Measurements from ENCODE around the gene CMSS1. TPM values are rescaled to one million over a fixed set of nuclear protein-coding genes. Genes with fewer than 3 reads are reported as not detected.

The CMSS1 gene
- polyA plus RNA-seq, 1 of the 3 experiments (the other 2 are of a cell fraction): 9.1 TPM

DNA sequence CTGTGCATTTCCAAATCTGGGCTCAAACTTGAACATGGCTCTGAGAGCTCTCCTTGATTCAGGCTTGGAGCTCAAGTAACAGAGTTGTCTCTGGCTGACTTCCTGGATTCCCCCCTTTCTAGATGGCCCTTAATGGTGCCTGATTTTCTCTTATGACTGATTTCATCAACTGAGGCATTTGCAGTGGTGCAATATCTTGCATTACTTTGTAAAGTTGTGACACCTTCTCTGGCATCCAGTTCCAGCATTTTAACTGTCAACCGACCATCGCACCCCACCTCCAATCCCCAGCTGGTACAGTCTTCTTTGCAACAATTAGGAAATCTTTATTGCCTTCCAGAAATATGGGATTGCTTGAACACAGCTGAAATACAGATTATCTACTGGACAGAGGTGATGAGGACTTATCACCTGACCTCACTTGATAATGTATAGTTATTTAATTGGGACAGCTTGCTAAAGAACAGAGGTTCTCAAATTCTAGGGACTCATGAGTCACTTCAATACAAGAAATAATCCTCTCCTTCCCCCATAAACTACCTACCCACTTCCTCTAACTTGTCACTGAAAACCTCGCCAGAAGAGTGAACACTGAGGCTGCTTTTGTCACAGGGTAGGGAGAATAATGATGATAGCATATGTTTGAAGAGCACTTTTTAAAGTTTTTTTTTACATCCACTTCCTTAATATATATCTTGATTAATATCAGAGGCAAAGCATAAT, 254.8 kb downstream of the CMSS1 start (continued):
- TF ChIP-seq REST (IDR thresholded peaks at IDR 0.05; ENCODE audit: low read depth, low read length): no peak
- TF ChIP-seq YY1 (IDR thresholded peaks at IDR 0.05; ENCODE audit: low read depth): no peak
- TF ChIP-seq JUND (IDR thresholded peaks at IDR 0.05): no peak
- TF ChIP-seq SIN3A (IDR thresholded peaks at IDR 0.05; ENCODE audit: borderline replicate concordance, low read depth, low read length): no peak

DNA sequence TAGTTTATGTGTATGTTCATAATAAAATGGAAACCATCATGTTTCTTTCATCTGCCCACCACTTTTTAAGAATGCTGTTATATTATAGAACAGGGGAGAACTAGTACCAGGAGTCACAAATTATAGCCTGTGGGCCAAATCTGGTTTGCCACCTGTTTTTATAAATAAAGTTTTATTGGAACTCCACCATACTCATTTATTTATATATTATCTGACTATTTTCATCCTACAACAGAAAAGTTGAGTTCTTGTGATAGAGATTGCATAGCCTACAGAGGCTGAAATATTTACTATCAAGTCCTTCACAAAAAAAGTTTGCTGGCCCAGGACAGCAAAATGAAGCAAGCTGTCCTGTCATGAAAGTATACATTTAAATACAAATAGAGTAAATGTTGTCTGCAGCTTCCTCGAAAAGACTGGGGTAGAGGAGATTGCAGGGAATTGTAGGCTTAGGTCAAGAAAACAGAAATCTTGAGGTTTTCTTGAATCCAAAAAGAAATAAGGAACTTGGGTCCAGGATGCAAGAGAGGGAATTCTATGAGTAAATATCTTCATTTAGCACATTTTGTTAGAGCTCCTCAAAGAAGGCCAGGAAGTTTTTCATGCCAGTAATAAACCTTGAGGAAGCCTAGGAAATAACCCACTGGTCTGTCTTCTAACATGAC, 255.5 kb downstream of the CMSS1 start:
- no peak overlapping the region; the same call in 1 of the 2 replicates for H2AFZ ChIP-seq (ENCODE audit: low read depth)
- no peaks in the 10 kb centered on the region for H3K79me2 ChIP-seq (ENCODE audit: insufficient read depth)
- H4K20me1 ChIP-seq (ENCODE audit: insufficient read depth): no peaks in the 10 kb centered on the region
- H3K4me3 ChIP-seq (ENCODE audit: low read depth in 2 of 2, low read length in 1 of 2): no peak overlapping the region
- H3K9me3 ChIP-seq: no peaks in the 10 kb centered on the region
- no peak overlapping the region for H3K9ac ChIP-seq
- H3K36me3 ChIP-seq (replicated peaks in 1 of 2; ENCODE audit: control insufficient read depth in 1 of 2, insufficient read depth in 2 of 2, low read length in 1 of 2): no peaks in the 10 kb centered on the region
- ChIA-PET POLR2A (no interaction called here), CTCF (interaction anchor here (1.2 to 10.4 kb wide), 3 partner anchors 32 to 197 kb away, joined by 3 to 116 read pairs (median 6); no protein-coding TSS in a partner anchor)
- no peaks in the 10 kb centered on the region for H3K27me3 ChIP-seq (ENCODE audit: insufficient read depth)
- DNase-seq: no peak
- WGBS (ENCODE audit: low lambda C conversion rate): 81% methylated on average over 1 of the region's 1 CpG
- TF ChIP-seq RXRA (IDR thresholded peaks at IDR 0.05; ENCODE audit: borderline replicate concordance, low read depth) (no peak), USF2 (IDR thresholded peaks at IDR 0.05; ENCODE audit: borderline replicate concordance, low read depth, low read length) (no peak), FOXJ3 (CRISPR knock-in tag; IDR thresholded peaks at IDR 0.05) (no peak), NRF1 (IDR thresholded peaks at IDR 0.05; ENCODE audit: low read depth, low read length) (no peak)
- H3K4me2 ChIP-seq: no peak overlapping the region
- no peaks in the 10 kb centered on the region for H3F3A ChIP-seq (replicated peaks; ENCODE audit: insufficient read depth)
- no peak overlapping the region for H3K27ac ChIP-seq (ENCODE audit: low read depth in 2 of 2, low read length in 1 of 2)
- H3K9me2 ChIP-seq: no peaks in the 10 kb centered on the region
- H3K4me1 ChIP-seq (ENCODE audit: control insufficient read depth in 1 of 2, insufficient read depth in 2 of 2, low read depth in 1 of 2, low read length in 1 of 2): peaks cover 0 to 8% of the 10 kb centered on the region in 2 experiments; a peak in 1 of 4 replicates

All from SK-N-SH (cell line).